Kidney glomerular epithelial cell (primary cell): Measurements from ENCODE around the gene DDX54.
"Not testable (repeated sequence)": the region's sequence is repeated elsewhere in the genome, so short reads cannot be mapped to it uniquely, and the experiment has no call there.

Experiments used
- DNase-seq: peaks from one replicate; lab custom pipeline; 2025; lab: John Stamatoyannopoulos, UW

DDX54 gene

GRCh38 chr12:113142173-113142885 is 42.9 kb downstream of the DDX54 start:
- no peak for DNase-seq

- not testable (repeated sequence) for DNase-seq
Measured at GRCh38 chr12:113141716-113142115, 43.6 kb downstream of the DDX54 start.

- no peak for DNase-seq
Measured at GRCh38 chr12:113140706-113141105, 44.6 kb downstream of the DDX54 start.

GRCh38 chr12:113138826-113139225 is 46.5 kb downstream of the DDX54 start:
- DNase-seq: peak; percentile 72

GRCh38 chr12:113137861-113138783 is 47.2 kb downstream of the DDX54 start:
- DNase-seq: no peak

- no peak for DNase-seq
Measured at GRCh38 chr12:113136990-113137511, 48.2 kb downstream of the DDX54 start.

GRCh38 chr12:113136128-113136989 is 48.9 kb downstream of the DDX54 start:
- peak; percentile 59 for DNase-seq

GRCh38 chr12:113135178-113136127 is 49.8 kb downstream of the DDX54 start, which contains the start of gene RASAL1:
TSS of gene RASAL1 (minus strand) at chr12:113135761. CDS start at chr12:113135462, 299 bp downstream.
- DNase-seq: peak; percentile 67

- no peak for DNase-seq
Measured at GRCh38 chr12:113134521-113134951, 50.7 kb downstream of the DDX54 start.

- DNase-seq: no peak
Measured at GRCh38 chr12:113134071-113134470, 51.2 kb downstream of the DDX54 start.

- no peak for DNase-seq
Measured at GRCh38 chr12:113133666-113134065, 51.6 kb downstream of the DDX54 start.

- no peak for DNase-seq
Measured at GRCh38 chr12:113133036-113133435, 52.2 kb downstream of the DDX54 start.

- DNase-seq: no peak
Measured at GRCh38 chr12:113131556-113131955, 53.7 kb downstream of the DDX54 start.

GRCh38 chr12:113130457-113131135 is 54.7 kb downstream of the DDX54 start:
- peak; percentile 78 for DNase-seq

GRCh38 chr12:113129664-113130456 is 55.4 kb downstream of the DDX54 start:
- DNase-seq: no peak

GRCh38 chr12:113128802-113129663 is 56.2 kb downstream of the DDX54 start:
- no peak for DNase-seq

GRCh38 chr12:113127791-113128199 is 57.5 kb downstream of the DDX54 start:
- no peak for DNase-seq
